ENCODE measurements around the gene MCF2.

Gene MCF2

GRCh38 chrX:139596068-139596467 lies 111.9 kb downstream of the MCF2 start:
- DNase-seq: no peak

GRCh38 chrX:139585613-139586012 lies 122.4 kb downstream of the MCF2 start:
- no peak for DNase-seq

GRCh38 chrX:139581068-139581467 lies 126.9 kb downstream of the MCF2 start:
- DNase-seq: no peak

- DNase-seq: no peak
These were observed 141.0 kb downstream of the MCF2 start for GRCh38 chrX:139566981-139567380.

GRCh38 chrX:139563251-139563650 lies 144.7 kb downstream of the MCF2 start:
- DNase-seq: no peak

GRCh38 chrX:139560221-139560620 lies 147.7 kb downstream of the MCF2 start:
- DNase-seq: no peak

GRCh38 chrX:139559383-139560042 lies 148.5 kb downstream of the MCF2 start:
- no peak for DNase-seq

GRCh38 chrX:139554991-139555675 lies 152.8 kb downstream of the MCF2 start:
- no peak for DNase-seq

GRCh38 chrX:139554376-139554775 lies 153.6 kb downstream of the MCF2 start:
- DNase-seq: no peak

- DNase-seq: no peak
These were observed 163.4 kb downstream of the MCF2 start for GRCh38 chrX:139544591-139544990.

GRCh38 chrX:139543920-139544319 lies 164.0 kb downstream of the MCF2 start:
- no peak for DNase-seq

GRCh38 chrX:139542652-139543051 lies 165.3 kb downstream of the MCF2 start:
- DNase-seq: no peak

GRCh38 chrX:139538907-139539790 lies 168.8 kb downstream of the MCF2 start:
- no peak for DNase-seq

- no peak for DNase-seq
These were observed 174.5 kb downstream of the MCF2 start for GRCh38 chrX:139533444-139533843.

- no peak for DNase-seq
These were observed 175.1 kb downstream of the MCF2 start for GRCh38 chrX:139532834-139533233.

All from stimulated activated CD4-positive, alpha-beta T cell treated with anti-CD3 and anti-CD28 coated beads, Interleukin-4, amount 100 ng/mL, for 1 hour (primary cell).